GM18505 (cell line): ENCODE results near the gene KIF23.
"Not testable (repeated sequence)": the region's sequence is repeated elsewhere in the genome, so short reads cannot be mapped to it uniquely, and the experiment has no call there.

Experiments used
- ATAC-seq: cut with Tn5 transposase; IDR thresholded peaks from one replicate; pipeline ENCODE4 v1.9.1; 2021; ENCODE audit not compliant: unreplicated experiment
- POLR2A ChIP-seq: IDR thresholded peaks from 4 replicates; pipeline ENCODE4 v1.6.1; 2011; ENCODE audit warnings: borderline replicate concordance; ENCODE audit not compliant: insufficient read depth, insufficient read length; ENCODE audit errors: extremely low read depth

The KIF23 gene

DNA sequence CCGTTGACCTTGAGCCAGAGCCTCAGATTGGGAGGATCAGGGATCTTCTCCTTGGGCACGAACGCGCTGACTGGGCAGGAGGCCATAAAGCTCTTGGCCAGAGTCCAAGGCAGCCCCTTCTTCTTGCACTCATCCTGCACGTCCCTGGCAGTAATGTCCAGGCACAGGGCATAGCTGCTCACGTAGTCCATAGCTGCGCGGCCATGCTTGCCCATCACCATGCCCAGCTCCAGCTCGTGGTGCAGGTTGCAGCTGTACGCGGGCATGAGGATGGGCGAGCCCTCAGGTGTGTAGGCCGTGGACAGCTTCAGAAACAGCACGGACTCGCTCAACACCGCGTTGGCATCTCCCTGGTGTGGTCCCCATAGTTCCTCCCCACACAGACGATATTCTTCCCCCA is 20.5 kb downstream of the KIF23 start:
- no peak for TF ChIP-seq POLR2A
- no peak for ATAC-seq

DNA sequence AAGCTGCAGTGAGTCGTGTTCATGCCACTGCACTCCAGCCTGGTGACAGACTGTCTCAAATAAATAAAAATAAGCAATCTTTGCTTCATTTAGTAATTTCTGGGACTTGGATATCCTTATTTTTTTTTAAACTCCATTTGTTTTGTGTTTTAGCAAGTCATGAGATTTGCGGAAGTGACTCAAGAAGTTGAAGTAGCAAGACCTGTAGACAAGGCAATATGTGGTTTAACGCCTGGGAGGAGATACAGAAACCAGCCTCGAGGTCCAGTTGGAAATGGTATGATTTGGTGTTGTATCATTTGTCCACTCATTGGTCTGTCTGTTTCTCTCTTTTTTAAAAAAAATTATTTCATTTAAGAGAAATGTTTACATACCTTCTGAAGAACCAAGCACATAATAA is 21.8 kb downstream of the KIF23 start:
- ATAC-seq: no peak
- no peak for TF ChIP-seq POLR2A

DNA sequence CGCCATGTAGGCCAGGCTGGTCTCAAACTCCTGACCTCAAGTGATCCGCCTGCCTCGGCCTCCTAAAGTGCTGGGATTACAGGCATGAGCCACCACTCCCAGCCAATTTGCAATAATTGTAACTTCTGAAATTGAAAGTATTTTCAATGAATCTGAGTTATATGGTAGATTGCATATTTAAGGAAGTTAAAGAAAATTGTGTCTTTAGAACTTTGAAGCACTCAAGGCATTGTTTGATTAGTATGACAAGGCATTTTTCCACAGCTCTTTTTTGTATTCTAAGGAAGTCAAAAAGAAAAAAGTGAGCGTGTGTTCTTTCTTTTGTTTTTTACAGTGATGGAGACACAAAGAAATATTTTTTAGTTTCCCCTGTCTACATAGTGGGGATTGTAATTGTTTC is 22.8 kb downstream of the KIF23 start:
- no peak for TF ChIP-seq POLR2A

DNA sequence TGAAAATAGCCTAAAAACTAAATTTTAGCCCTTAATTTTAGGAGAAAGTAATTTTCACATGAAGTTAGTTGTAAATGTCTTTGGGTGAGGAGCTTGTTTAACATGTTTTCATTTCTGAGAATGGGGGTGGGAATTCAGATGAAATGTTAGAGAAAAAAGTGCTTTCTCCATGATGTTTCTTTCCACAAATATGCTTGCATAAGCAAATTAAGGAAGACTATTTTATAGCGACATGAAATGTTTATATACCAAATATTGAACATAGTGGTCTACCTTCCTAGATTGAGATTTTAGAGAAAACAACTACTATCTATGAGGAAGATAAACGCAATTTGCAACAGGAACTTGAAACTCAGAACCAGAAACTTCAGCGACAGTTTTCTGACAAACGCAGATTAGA is 25.5 kb downstream of the KIF23 start:
- ATAC-seq: no peak

More for the DNA sequence above, 22.8 kb downstream of the KIF23 start:
- no peak for ATAC-seq

DNA sequence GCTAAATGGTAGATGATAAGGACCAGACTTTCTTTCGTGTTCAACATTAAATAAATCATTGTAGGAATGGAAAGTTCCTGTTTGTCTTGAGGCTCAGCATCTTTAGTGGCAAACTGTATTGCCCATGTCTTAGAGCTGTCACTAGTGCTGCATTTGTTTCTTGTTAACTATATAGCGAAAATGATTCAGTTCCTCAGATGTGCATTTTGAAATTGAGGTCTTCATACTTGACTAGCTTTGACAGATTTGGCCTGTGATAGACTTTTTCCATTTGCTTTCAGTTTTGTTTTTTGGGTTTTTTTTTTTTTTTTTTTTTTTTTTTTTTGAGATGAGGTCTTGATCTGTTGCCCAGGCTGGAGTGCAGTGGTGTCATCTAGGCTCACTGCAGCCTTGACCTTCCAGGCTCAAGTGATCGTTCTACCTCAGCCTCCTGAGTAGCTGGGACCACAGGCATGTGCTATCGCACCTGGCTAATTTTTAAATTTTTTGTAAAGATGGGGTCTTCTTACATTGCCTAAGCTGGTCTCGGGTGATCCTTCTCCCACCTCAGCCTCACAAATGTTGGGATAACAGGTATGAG is 29.0 kb downstream of the KIF23 start:
- no peak for ATAC-seq
- no peak for TF ChIP-seq POLR2A

More for the DNA sequence above, 25.5 kb downstream of the KIF23 start:
- no peak for TF ChIP-seq POLR2A

DNA sequence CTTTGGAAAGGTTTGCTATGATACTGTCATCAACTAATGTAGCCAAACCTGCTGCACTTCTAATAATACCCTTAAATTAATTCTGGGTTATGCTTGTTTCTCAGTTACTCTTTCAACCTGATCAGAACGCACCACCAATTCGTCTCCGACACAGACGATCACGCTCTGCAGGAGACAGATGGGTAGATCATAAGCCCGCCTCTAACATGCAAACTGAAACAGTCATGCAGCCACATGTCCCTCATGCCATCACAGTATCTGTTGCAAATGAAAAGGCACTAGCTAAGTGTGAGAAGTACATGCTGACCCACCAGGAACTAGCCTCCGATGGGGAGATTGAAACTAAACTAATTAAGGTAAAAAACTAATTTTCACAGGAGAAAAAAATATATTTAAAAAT is 30.5 kb downstream of the KIF23 start:
- no peak for TF ChIP-seq POLR2A
- ATAC-seq: no peak

DNA sequence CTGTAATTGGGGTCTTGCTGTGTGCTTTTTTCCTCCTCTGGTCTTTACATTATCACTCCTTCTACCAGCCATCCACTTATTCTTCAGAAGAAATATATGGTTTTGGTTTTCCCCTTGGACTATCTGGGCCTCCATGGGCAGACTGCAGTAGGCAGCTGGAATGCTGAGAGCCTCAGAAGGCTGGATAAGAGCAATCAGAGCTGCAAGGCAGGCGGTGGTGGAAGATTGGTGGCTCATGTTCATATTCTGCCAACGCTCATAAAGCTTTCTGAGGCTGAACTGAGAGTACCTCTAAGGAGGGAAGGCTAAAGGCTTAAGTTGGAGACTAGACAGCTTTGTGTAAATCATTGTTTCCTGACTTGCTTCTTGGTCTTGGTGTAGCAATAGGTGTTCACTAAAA is 32.8 kb downstream of the KIF23 start:
- TF ChIP-seq POLR2A: no peak
- ATAC-seq: no peak

DNA sequence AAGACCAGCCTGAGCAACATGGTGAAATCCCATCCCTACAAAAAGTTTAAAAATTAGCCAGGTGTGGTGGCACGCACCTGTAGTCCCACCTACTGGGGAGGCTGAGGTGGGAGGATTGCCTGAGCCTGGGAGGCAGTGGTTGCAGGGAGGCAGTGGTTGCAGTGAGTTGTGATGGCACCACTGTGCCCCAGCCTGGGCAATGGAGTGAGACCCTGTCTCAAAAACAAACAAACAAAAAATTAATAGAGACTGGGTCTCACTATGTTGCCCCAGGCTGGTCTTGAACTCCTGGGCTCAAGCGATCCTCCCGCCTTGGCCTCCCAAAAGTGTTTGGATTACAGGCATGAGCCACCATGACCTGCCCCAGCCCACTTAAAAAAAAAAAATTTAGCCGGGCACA is 36.1 kb downstream of the KIF23 start:
- ATAC-seq: not testable (repeated sequence)

DNA sequence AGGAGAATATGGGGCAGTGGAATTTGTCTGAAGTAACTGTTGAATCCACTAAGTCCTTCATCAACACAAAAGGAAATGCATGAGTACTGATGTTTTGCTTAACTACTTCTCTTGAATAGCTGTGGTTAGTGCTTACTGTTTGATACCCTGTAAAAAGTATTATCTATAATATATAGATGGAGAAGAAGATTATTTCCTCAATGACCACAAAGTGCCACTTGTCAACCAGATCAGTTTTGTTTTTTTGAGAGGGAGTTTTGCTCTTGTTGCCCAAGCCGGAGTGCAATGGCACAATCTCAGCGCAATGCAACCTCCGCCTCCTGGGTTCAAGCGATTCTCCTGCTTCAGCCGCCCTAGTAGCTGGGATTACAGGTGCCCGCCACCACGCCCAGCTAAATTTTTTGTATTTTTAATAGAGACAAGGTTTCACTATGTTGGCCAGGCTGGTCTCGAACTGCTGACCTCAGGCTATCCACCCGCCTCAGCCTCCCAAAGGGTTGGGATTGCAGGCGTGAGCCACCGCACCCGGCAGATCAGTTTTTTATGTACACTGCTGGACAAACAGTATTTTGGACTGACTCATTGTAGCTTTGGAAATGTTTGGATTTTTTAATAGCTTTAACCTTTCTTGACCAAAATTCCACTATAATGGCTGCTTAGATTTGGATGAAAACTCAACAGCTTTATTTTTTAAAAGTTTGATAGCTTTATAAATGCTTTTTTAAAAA is 37.0 kb downstream of the KIF23 start:
- ATAC-seq: no peak
- no peak for TF ChIP-seq POLR2A

DNA sequence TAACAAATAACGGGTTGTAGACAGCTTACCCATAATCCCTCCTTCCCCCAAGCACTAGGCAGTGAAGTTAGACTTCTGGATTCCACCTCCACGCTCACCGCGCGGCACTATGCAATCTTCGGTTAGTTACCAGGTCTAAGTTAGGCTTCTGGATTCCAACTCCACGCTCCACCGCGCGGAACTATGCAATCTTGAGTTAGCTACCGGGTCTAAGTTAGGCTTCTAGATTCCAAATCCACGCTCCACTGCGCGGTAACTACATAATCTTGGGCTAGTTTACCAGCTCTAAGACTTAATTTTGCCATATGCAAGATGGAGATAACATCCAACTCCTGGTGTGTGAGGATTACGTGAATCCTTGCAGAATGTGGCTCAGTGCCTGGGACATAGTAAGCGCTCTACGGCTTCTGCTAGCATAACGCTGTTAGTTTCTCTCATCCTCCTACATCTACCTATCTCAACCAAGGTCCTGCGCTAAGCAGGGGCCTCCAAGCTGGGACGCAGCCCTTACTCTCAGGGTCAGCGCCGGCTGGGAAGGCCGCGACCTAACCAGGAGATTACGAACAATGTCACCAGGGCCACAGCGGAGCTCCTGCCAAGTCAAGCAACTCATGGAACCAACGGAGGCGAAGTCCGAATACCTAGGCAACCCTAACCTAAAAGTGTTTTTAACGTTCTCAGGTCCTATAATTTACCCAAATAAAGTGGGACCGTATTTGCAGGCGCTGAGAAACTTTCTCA is 38.0 kb downstream of the KIF23 start:
- no peak for TF ChIP-seq POLR2A
- ATAC-seq: peak; percentile 20

DNA sequence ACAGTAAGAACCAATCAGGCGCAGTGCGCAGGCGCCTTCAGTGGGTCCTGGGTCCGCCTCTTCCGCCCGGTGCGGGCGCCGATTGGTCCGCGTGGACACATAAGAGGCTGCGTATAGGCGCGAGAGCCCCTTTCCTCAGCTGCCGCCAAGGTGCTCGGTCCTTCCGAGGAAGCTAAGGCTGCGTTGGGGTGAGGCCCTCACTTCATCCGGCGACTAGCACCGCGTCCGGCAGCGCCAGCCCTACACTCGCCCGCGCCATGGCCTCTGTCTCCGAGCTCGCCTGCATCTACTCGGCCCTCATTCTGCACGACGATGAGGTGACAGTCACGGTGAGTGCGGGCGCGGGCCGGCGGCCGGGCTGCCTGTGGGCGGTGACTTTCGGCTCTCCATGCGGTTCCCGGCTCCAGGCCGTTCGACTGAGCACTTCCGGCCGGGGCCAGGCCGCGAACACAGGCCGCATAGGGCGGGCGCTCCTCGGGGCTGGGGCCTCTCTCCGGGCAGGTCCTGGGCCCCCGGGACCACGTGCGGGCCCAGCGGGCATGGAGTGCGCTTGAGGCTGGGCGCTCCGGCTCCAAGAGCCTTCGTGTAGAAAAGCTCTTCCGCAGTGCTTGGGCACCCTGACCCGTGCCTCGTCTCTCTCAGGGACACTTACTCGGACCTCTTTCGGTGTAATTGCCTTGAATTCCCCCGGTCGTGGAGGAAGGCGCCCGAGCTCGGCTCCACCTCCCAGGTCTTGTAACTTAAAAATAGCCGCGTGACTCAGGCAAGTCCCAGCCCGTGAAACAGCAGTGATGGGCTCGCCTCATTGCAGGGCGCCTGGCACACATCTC is 38.8 kb downstream of the KIF23 start, which contains the start of gene RPLP1:
Gene RPLP1 (plus strand): TSS at position 127 of the 830 bp plus-strand sequence. CDS start 131 bp downstream, at position 258.
- ATAC-seq: peak; percentile 76
- peak; percentile 100 for TF ChIP-seq POLR2A

DNA sequence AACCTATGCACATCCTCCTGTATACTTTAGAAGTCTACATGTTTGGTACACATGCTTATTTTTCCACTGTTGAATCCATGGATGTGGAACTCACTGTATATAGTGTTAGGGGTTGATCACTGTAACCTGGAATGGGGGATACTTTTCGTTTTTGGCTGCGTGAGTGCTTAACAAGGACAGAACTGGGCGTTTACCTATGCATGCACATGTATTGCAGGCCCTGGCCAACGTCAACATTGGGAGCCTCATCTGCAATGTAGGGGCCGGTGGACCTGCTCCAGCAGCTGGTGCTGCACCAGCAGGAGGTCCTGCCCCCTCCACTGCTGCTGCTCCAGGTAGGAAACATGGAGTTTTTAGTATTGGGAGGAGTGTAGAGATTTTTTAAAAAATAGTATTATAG is 40.8 kb downstream of the KIF23 start:
- ATAC-seq: no peak

More for the DNA sequence above, 40.8 kb downstream of the KIF23 start:
- TF ChIP-seq POLR2A: no peak
